ENCODE measurements around the gene KCNJ12. TPM values are rescaled to one million over a fixed set of nuclear protein-coding genes. Genes with fewer than 3 reads are reported as not detected.
A peak's percentile ranks its signal among the peaks of the same experiment; 100 is the strongest.
"Not testable (repeated sequence)": the region's sequence is repeated elsewhere in the genome, so short reads cannot be mapped to it uniquely, and the experiment has no call there.

Gene KCNJ12
- total RNA-seq, 1 donor, result 1.7 TPM

DNA sequence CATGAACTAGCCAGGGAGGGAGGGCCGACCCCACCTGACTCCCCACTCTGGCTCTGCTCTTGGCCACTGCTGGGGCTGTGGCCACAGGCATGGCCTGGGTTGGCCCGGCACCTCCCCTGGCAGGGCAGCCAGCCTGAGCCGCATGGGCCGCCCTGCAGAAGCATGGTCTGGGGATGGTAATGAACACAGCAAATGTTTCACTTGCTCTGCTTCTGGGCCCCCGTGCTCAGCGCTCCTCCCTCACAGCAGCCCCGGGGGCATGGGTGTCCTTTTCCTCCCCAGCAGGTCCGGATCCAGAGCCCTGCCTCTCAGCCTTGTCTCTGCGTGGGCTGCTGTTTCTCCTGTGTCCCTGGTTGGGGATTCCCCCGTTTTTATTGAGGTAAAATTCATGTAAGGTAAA is 30.9 kb upstream of the KCNJ12 start:
- DNase-seq (ENCODE audit: low read depth), result no peak
- H3K4me3 ChIP-seq (ENCODE audit: low read depth, low read length), result no peak overlapping the region
- TF ChIP-seq, protein P1, sequence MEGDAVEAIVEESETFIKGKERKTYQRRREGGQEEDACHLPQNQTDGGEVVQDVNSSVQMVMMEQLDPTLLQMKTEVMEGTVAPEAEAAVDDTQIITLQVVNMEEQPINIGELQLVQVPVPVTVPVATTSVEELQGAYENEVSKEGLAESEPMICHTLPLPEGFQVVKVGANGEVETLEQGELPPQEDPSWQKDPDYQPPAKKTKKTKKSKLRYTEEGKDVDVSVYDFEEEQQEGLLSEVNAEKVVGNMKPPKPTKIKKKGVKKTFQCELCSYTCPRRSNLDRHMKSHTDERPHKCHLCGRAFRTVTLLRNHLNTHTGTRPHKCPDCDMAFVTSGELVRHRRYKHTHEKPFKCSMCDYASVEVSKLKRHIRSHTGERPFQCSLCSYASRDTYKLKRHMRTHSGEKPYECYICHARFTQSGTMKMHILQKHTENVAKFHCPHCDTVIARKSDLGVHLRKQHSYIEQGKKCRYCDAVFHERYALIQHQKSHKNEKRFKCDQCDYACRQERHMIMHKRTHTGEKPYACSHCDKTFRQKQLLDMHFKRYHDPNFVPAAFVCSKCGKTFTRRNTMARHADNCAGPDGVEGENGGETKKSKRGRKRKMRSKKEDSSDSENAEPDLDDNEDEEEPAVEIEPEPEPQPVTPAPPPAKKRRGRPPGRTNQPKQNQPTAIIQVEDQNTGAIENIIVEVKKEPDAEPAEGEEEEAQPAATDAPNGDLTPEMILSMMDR (IDR thresholded peaks at IDR 0.05; ENCODE audit: insufficient read depth, low read length), result no peak

DNA sequence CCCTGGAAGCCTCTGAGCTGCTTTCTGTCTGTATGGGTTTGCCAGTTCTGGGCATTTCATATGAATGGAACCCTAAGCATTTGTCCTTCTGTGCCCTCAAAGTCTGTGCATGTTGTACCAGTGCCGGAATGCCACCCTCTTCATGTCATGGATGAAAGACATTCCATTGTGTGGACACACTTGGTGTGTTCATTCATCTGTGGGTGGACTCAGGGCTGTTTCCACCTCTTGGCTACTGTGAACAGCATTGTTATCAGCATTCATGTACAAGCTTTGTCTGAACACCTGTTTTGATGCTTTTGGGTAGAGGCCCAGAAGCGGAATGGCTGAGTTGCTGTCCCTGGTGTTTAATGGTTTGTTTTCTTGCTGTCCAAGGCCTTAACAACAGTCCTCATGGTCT is 30.1 kb upstream of the KCNJ12 start:
- DNase-seq (ENCODE audit: low read depth); H3K4me3 ChIP-seq (ENCODE audit: low read depth, low read length): not testable (repeated sequence)

DNA sequence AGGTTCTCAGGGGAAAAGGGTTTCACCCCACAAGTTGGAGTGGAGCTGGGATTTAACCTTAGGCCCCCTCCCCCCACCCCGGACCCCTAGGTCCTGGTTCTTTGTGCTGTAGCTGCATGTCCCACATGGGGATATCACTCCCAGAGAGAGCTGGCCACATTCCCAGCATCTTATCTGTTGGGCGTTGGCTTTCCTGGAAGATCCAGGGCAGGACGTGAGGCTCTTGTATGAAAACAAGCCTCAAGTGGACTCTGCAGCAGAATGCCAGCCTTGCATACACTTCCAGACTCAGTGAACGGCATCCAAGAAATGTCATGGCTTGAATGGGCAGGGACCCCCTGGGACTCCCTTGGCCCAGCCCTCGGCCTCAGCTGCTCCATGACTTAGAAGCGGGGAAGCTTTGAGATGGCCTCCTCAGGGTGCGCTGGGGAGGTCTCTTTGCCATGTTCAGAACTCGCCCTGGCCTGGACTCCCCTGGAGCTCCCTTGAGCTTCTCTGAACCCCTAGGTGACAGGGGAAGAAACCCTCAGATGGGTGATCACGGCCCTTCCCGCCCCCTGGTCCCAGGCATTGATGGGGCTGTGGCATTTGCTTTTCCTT is 29.4 kb upstream of the KCNJ12 start:
- not testable (repeated sequence) for H3K4me3 ChIP-seq (ENCODE audit: low read depth, low read length)
- peak; percentile 72 for DNase-seq (ENCODE audit: low read depth)

DNA sequence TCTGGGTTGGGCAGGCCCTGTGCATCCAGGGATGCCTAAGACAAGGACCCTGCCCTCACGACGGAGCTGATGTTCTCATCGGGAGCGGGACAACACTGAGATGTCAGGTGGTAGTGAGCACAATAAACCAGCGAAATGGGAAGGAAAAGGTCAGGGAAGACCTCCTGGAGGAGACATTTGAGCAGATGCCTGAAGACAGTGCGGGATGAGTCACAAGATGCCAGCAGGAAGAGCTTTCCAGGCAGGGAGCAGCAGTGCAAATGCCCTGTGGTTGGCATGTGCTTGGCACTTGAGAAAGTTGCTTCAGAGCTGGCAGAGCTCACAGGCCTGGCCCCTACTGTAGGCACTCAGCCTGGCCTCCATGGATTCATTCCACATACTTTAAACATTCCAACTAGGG is 28.5 kb upstream of the KCNJ12 start:
- DNase-seq (ENCODE audit: low read depth); H3K4me3 ChIP-seq (ENCODE audit: low read depth, low read length): not testable (repeated sequence)

DNA sequence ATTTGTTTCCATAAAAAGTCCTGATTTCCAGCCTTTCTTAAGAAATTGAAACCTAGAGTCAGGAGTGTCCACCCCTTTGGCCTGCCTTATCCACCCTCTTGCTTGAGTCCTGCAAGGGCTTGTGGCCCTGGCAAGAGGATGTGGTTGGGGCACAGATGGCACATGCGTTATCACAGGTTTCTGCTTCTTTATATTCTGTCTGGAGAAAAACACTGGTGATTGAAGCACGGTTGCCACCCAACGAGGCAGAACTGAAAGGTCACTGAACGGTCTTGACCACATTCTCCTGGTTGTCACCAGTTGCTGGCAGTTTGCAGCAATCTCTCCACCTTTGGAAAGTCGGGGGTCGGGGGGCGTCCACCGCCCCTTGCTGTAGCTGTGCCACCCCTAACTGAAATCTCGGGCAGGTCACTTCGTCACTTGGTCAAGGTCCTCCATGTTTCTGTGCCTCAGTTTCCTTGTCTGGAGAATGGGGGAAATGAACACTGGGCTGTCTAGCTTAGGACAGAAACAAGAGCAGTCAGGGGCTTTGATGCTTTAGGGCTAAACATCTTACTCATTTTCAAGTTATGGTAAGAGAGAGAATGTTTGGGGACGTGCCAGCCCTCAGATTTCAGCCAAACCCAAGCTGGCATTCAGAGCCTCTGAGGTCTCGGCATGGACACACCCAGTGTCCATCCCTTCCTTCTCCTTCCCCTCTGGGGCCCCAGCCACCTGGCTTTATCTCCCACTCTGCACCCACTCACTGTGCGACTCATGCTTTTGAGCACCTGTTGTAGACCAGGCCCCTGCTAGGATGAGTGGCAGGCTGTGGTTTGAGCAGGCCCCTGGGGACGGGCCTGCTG is 27.9 kb upstream of the KCNJ12 start:
- DNase-seq (ENCODE audit: low read depth), result peak; percentile 40
- not testable (repeated sequence) for H3K4me3 ChIP-seq (ENCODE audit: low read depth, low read length)

DNA sequence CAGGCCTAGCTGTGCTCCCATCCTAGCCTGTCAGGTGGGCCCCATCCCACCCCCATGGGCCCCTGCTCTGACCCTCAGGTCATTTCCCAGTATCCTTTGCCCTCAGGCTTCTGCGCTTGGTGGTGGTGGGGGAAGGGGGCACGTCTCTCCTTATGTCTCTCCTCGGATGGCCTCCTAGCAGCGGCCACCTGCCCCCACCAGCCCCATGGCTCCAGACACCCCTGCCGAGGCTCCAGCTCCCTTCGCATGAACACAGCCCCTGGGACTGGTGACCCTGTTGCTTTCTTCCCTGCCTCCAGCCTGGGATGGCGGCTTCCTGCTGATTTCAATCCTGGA is 27.3 kb upstream of the KCNJ12 start:
- H3K4me3 ChIP-seq (ENCODE audit: low read depth, low read length); DNase-seq (ENCODE audit: low read depth): not testable (repeated sequence)

DNA sequence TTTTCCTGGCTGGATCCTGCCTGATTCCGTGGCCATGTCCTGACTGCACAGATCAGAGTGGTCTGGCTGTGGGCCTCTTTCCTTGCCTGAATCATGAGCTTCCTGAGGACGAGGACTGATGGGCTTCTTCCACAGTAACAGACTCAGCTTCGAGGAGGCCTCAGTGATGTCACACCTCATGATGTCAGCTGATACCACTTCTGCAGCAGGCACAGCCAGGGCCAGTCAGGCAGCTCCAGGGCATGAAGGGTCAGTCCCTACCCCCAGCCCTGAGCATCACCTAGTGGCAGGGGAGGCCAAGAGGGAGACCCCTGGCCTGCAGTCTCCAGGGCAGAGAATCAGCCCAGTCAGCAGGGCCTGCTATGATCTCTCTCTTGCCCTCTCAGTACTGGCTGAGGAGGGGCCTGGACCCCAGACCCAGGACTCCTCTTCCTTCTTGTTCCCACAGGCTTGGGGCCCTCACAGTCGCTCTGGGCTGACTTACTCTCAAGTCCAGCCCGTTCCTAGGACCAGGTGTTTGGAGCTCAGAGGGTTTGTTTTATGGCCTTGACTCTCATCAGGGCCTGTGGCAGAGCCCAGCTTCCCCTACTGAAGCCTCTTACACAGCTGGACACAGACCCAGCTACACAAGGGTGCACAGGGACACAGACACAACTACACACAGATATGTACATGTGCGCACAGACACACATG is 26.7 kb upstream of the KCNJ12 start:
- H3K4me3 ChIP-seq (ENCODE audit: low read depth, low read length), result not testable (repeated sequence)
- peak; percentile 15 for DNase-seq (ENCODE audit: low read depth)

DNA sequence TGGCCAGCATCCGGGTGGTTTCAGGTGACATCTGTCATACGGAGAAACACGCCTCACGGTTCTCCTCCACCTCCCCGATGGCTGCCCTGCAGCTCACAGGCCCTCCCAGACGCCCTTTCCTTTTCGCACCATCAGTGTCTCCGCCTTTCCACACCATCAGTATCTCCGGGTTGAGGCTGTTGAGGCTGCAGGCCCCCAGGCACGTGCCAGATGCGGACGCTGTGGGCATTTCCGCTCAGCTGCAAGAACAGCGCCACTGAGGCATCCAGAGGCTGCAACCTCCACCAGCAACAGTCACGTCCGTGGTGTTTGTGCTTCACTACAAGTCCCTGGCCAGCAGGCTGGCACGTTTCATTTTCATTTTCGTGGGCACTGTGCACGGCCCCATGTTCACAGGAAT is 25.7 kb upstream of the KCNJ12 start:
- not testable (repeated sequence) for DNase-seq (ENCODE audit: low read depth); H3K4me3 ChIP-seq (ENCODE audit: low read depth, low read length)

DNA sequence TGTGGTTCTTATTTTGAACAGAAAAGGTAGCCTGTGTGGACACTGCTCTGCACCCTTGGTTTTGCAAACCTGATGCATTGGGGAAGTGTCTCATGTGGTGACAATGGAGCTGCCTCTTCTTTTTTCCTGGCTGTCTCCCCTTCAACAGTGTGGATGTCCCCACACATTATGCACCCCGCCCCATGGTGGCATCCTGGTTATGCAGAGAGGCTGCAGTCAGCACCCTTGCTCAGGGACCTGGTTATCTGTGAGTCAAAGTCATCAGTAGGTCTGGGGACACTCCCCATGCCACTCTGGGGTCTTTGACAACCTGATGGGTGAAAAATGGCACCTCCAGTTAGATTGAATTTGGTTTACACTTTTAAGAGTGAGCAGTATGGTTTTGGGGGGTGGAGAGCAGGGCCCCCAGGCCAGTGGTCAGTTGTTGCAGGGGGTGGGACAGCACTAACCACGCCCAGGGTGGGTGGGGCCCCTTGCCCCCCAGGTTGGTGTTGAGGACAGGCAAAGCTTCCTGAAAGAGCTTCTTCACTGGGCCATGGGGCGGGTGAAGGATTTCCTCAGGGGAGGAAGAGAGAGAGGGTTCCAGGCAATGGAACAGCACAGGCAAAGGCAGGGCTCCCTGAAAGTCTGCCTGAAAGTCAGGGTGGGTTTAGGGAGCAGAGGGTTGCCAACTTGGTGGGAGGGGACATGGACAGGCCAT is 24.6 kb upstream of the KCNJ12 start:
- TF ChIP-seq, protein P1 (IDR thresholded peaks at IDR 0.05; ENCODE audit: insufficient read depth, low read length), result no peak
- H3K4me3 ChIP-seq (ENCODE audit: low read depth, low read length), result no peak overlapping the region
- no peak for DNase-seq (ENCODE audit: low read depth)

DNA sequence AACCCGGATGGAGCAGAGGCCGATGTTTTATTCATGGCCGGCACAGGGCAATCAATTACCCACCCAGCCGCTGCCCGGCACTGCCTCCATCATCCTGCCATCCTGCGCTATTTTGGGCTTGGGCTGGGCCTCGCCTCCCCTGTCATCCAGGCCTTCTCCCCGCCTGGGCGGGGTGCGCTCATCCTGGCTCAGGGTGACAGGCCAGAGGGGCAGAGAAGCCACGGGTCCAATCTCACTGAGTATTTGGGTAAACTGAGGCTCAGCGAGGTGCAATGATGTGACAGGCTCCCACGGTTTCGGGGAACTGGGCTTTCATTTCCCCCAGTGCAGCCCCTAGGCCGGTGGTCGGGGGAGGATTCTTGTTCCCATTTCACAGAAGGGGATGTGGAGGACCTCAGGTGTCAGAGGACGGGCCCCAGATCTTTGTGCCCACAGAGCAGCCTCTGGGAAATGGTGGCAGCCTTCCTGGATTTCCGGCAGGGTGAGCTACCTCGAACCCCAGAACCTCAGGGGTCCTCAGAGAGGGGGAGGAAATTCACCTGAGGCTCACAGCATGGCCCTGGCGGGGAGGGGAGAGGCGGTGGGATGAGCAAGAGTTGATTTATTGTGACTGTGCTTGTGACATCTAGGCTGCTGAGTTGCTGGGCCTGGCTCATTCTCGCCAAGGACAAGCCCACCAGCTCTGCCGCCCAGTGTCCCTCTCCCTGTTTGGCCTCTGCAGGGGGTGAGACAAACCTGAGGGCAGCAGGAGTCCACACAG is 23.8 kb upstream of the KCNJ12 start:
- no peak for DNase-seq (ENCODE audit: low read depth)
- TF ChIP-seq, protein P1 (IDR thresholded peaks at IDR 0.05; ENCODE audit: insufficient read depth, low read length), result no peak
- H3K4me3 ChIP-seq (ENCODE audit: low read depth, low read length), result no peak overlapping the region

Data from fibroblast of the aortic adventitia (primary cell).